Measurements from ENCODE around the gene FADD. TPM values are rescaled to one million over a fixed set of nuclear protein-coding genes. Genes with fewer than 3 reads are reported as not detected.
A peak's percentile ranks its signal among the peaks of the same experiment; 100 is the strongest.

FADD gene, protein sequence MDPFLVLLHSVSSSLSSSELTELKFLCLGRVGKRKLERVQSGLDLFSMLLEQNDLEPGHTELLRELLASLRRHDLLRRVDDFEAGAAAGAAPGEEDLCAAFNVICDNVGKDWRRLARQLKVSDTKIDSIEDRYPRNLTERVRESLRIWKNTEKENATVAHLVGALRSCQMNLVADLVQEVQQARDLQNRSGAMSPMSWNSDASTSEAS
- total RNA-seq: 10 to 100 TPM; 13.6 to 30.1 (median 23.0) TPM

- H3K4me1 ChIP-seq: peaks cover 17 to 40% (median 22%) of the 10 kb centered on the region in 4 donors
- peak; percentile 78 to 92 for ATAC-seq (ENCODE audit: low FRiP score in 2 of 2)
- peak; percentile 92 to 96 for DNase-seq
Observed at GRCh38 chr11:70202920-70203750, at the start of gene FADD. FADD (plus strand) TSS chr11:70203296; CDS start chr11:70203460, 164 bp downstream.

GRCh38 chr11:70155386-70155785 lies 47.7 kb upstream of the FADD start:
- H3K27ac ChIP-seq: no peak overlapping the region
- H3K9me3 ChIP-seq: no peaks in the 10 kb centered on the region
- TF ChIP-seq POLR2AphosphoS5 (IDR thresholded peaks at IDR 0.05) (no peak), POLR2A (IDR thresholded peaks at IDR 0.05) (no peak), EP300 (IDR thresholded peaks at IDR 0.05) (no peak)
- TF ChIP-seq, protein P1, sequence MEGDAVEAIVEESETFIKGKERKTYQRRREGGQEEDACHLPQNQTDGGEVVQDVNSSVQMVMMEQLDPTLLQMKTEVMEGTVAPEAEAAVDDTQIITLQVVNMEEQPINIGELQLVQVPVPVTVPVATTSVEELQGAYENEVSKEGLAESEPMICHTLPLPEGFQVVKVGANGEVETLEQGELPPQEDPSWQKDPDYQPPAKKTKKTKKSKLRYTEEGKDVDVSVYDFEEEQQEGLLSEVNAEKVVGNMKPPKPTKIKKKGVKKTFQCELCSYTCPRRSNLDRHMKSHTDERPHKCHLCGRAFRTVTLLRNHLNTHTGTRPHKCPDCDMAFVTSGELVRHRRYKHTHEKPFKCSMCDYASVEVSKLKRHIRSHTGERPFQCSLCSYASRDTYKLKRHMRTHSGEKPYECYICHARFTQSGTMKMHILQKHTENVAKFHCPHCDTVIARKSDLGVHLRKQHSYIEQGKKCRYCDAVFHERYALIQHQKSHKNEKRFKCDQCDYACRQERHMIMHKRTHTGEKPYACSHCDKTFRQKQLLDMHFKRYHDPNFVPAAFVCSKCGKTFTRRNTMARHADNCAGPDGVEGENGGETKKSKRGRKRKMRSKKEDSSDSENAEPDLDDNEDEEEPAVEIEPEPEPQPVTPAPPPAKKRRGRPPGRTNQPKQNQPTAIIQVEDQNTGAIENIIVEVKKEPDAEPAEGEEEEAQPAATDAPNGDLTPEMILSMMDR (IDR thresholded peaks at IDR 0.05): no peak
- no peak for ATAC-seq (ENCODE audit: low FRiP score in 2 of 2)
- WGBS, 2 donors: 79 to 81% methylated on average over 14 of the region's 14 CpGs
- no peaks in the 10 kb centered on the region for H3K4me1 ChIP-seq
- H3K4me3 ChIP-seq: no peak overlapping the region
- no peak for DNase-seq
- no peaks in the 10 kb centered on the region for H3K36me3 ChIP-seq
- no peaks in the 10 kb centered on the region for H3K27me3 ChIP-seq

More at GRCh38 chr11:70202920-70203750, at the start of gene FADD:
- H3K9me3 ChIP-seq: no peaks in the 10 kb centered on the region
- TF ChIP-seq EP300 (IDR thresholded peaks at IDR 0.05): no peak
- peak; percentile 82 to 83 for TF ChIP-seq POLR2AphosphoS5 (IDR thresholded peaks at IDR 0.05)
- TF ChIP-seq POLR2A (IDR thresholded peaks at IDR 0.05): peak in 3 of 4 donors; percentile 75 to 89 (median 88)
- peak within 1 kb of the TSS; percentile 90 to 99 (median 98) for H3K27ac ChIP-seq
- peak within 1 kb of the TSS; percentile 83 to 97 (median 90) for H3K4me3 ChIP-seq
- peaks cover 6 to 30% (median 21%) of the 10 kb centered on the region in 4 donors for H3K36me3 ChIP-seq
- WGBS, 2 donors: 0 to 1% methylated on average over 18 to 49 of the region's 91 CpGs
- H3K27me3 ChIP-seq: no peaks in the 10 kb centered on the region

GRCh38 chr11:70156291-70157037 lies 46.6 kb upstream of the FADD start:
- Histone ChIP-seq H3K4me1 (no peaks in the 10 kb centered on the region), H3K36me3 (no peaks in the 10 kb centered on the region), H3K4me3 (no peak overlapping the region), H3K27ac (no peak overlapping the region), H3K27me3 (no peaks in the 10 kb centered on the region), H3K9me3 (no peaks in the 10 kb centered on the region)
- no peak for ATAC-seq (ENCODE audit: low FRiP score in 2 of 2)
- WGBS, 2 donors: 82 to 86% methylated on average over 18 of the region's 18 CpGs
- no peak for DNase-seq
- TF ChIP-seq POLR2A (IDR thresholded peaks at IDR 0.05) (no peak), EP300 (IDR thresholded peaks at IDR 0.05) (no peak), POLR2AphosphoS5 (IDR thresholded peaks at IDR 0.05) (no peak)
- TF ChIP-seq, protein P1 (IDR thresholded peaks at IDR 0.05): no peak

DNA sequence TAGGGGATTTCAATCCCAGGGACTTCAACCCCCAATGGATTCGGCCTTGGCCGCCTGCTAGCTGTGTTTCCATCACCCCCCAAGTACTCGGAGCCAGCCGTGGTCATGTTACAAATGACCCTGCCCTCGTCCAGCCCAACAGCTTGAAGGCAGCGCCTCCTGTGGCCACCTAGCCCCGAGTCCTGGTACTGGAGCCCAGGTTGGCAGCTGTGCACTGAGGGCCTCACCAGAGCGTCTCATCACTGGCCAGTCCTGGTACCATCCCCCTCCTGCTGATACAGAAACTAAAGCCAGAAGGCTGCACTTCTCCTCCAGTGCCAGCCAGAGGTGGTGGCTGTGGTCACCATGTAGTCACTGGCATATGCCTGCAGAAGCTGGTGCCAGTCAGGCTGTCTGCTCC lies 44.9 kb upstream of the FADD start:
- Histone ChIP-seq H3K27ac (no peak overlapping the region), H3K9me3 (no peaks in the 10 kb centered on the region), H3K4me1 (no peaks in the 10 kb centered on the region), H3K27me3 (no peaks in the 10 kb centered on the region), H3K36me3 (no peaks in the 10 kb centered on the region), H3K4me3 (no peak overlapping the region)
- ATAC-seq (ENCODE audit: low FRiP score in 2 of 2) (no peak), DNase-seq (peak in 1 of 2 donors; percentile 24)
- TF ChIP-seq, protein P1 (IDR thresholded peaks at IDR 0.05): peak in 1 of 6 experiments; percentile 17
- TF ChIP-seq POLR2A (IDR thresholded peaks at IDR 0.05): no peak
- WGBS, 2 donors: 45% methylated on average over 6 to 8 of the region's 8 CpGs
